Duodenal mucosa (tissue), 2 donors: Measurements from ENCODE around the gene NBEAL2.

Experiments used
- H3K27ac ChIP-seq: one replicate; pipeline ENCODE4 v1.7.0; 2013; ENCODE audit warnings: low read depth, low read length
- H3K27me3 ChIP-seq, 2 donors: one replicate each; pipeline ENCODE4 v1.7.0; 2013; ENCODE audit warnings: low read length in 2 of 2, control low read depth in 1 of 2; ENCODE audit not compliant: insufficient read depth in 2 of 2, control insufficient read depth in 1 of 2
- H3K36me3 ChIP-seq, 2 donors: one replicate each; pipeline ENCODE4 v1.7.0; 2013; ENCODE audit warnings: low read length in 2 of 2, control low read depth in 1 of 2; ENCODE audit not compliant: insufficient read depth in 2 of 2, control insufficient read depth in 1 of 2
- H3K4me1 ChIP-seq, 2 donors: one replicate each; pipeline ENCODE4 v1.7.0; 2013; ENCODE audit warnings: low read length in 2 of 2, control low read depth in 1 of 2; ENCODE audit not compliant: insufficient read depth in 2 of 2, control insufficient read depth in 1 of 2
- H3K4me3 ChIP-seq, 2 donors: one replicate each; pipeline ENCODE4 v1.7.0; 2013; ENCODE audit warnings: low read length in 2 of 2, low read depth in 1 of 2
- H3K9ac ChIP-seq, 2 donors: one replicate each; pipeline ENCODE4 v1.7.0; 2013; ENCODE audit warnings: low read length in 2 of 2, low read depth in 1 of 2
- H3K9me3 ChIP-seq, 2 donors: one replicate each; pipeline ENCODE4 v1.7.0; 2013; ENCODE audit warnings: low read length in 2 of 2, control low read depth in 1 of 2; ENCODE audit not compliant: control insufficient read depth in 1 of 2

Gene NBEAL2

GRCh38 chr3:46943237-46944187, 36.0 kb upstream of the NBEAL2 start:
- Histone ChIP-seq H3K9me3 (no peaks in the 10 kb centered on the region), H3K36me3 (peaks cover 13 to 21% of the 10 kb centered on the region in 2 donors), H3K27ac (peak overlapping the region; percentile 92), H3K4me3 (peak overlapping the region; percentile 8 to 40), H3K9ac (peak overlapping the region; percentile 63 to 75), H3K27me3 (no peaks in the 10 kb centered on the region), H3K4me1 (peaks cover 84 to 89% of the 10 kb centered on the region in 2 donors)

- no peaks in the 10 kb centered on the region for H3K9me3 ChIP-seq
- H3K27me3 ChIP-seq = no peaks in the 10 kb centered on the region
- peak overlapping the region; percentile 83 for H3K27ac ChIP-seq
- H3K9ac ChIP-seq = peak overlapping the region; percentile 63 to 75
- H3K4me3 ChIP-seq = no peak overlapping the region
- H3K36me3 ChIP-seq = peaks cover 13 to 16% of the 10 kb centered on the region in 2 donors
- H3K4me1 ChIP-seq = peaks cover 84 to 89% of the 10 kb centered on the region in 2 donors
These were observed 35.3 kb upstream of the NBEAL2 start for GRCh38 chr3:46944191-46944590.

GRCh38 chr3:46946416-46946815, 33.0 kb upstream of the NBEAL2 start:
- no peaks in the 10 kb centered on the region for H3K36me3 ChIP-seq
- no peak overlapping the region for H3K4me3 ChIP-seq
- H3K27me3 ChIP-seq = no peaks in the 10 kb centered on the region
- H3K4me1 ChIP-seq = peaks cover 88 to 94% of the 10 kb centered on the region in 2 donors
- peak overlapping the region; percentile 68 for H3K27ac ChIP-seq
- H3K9ac ChIP-seq = peak overlapping the region; percentile 20 to 37
- no peaks in the 10 kb centered on the region for H3K9me3 ChIP-seq

GRCh38 chr3:46946856-46947545, 32.5 kb upstream of the NBEAL2 start:
- no peaks in the 10 kb centered on the region for H3K36me3 ChIP-seq
- peak overlapping the region; percentile 37 to 63 for H3K9ac ChIP-seq
- peak overlapping the region; percentile 27 to 38 for H3K4me3 ChIP-seq
- H3K27ac ChIP-seq = peak overlapping the region; percentile 85
- H3K9me3 ChIP-seq = no peaks in the 10 kb centered on the region
- peaks cover 85 to 91% of the 10 kb centered on the region in 2 donors for H3K4me1 ChIP-seq
- H3K27me3 ChIP-seq = no peaks in the 10 kb centered on the region

- Histone ChIP-seq H3K4me3 (peak overlapping the region; percentile 27 to 38), H3K27ac (peak overlapping the region; percentile 85), H3K27me3 (no peaks in the 10 kb centered on the region), H3K4me1 (peaks cover 85 to 91% of the 10 kb centered on the region in 2 donors), H3K9me3 (no peaks in the 10 kb centered on the region), H3K9ac (peak overlapping the region; percentile 37 to 63), H3K36me3 (no peaks in the 10 kb centered on the region)
These were observed 31.9 kb upstream of the NBEAL2 start for GRCh38 chr3:46947546-46947901.

- peak overlapping the region; percentile 27 to 38 for H3K4me3 ChIP-seq
- H3K4me1 ChIP-seq = peaks cover 85 to 91% of the 10 kb centered on the region in 2 donors
- peak overlapping the region; percentile 85 for H3K27ac ChIP-seq
- H3K36me3 ChIP-seq = no peaks in the 10 kb centered on the region
- no peaks in the 10 kb centered on the region for H3K27me3 ChIP-seq
- H3K9ac ChIP-seq = peak overlapping the region; percentile 63
- no peaks in the 10 kb centered on the region for H3K9me3 ChIP-seq
These were observed 31.3 kb upstream of the NBEAL2 start for GRCh38 chr3:46947981-46948791.

- no peaks in the 10 kb centered on the region for H3K27me3 ChIP-seq
- no peaks in the 10 kb centered on the region for H3K9me3 ChIP-seq
- H3K36me3 ChIP-seq = no peaks in the 10 kb centered on the region
- H3K27ac ChIP-seq = peak overlapping the region; percentile 85
- peak overlapping the region; percentile 27 to 38 for H3K4me3 ChIP-seq
- peaks cover 87 to 90% of the 10 kb centered on the region in 2 donors for H3K4me1 ChIP-seq
- peak overlapping the region; percentile 39 to 63 for H3K9ac ChIP-seq
These were observed 30.4 kb upstream of the NBEAL2 start for GRCh38 chr3:46948830-46949671.

GRCh38 chr3:46950177-46950576, 29.3 kb upstream of the NBEAL2 start:
- Histone ChIP-seq H3K9ac (peak overlapping the region in 1 of 2 donors; percentile 34), H3K4me1 (peaks cover 86 to 88% of the 10 kb centered on the region in 2 donors), H3K27me3 (no peaks in the 10 kb centered on the region), H3K36me3 (no peaks in the 10 kb centered on the region), H3K9me3 (no peaks in the 10 kb centered on the region), H3K4me3 (no peak overlapping the region), H3K27ac (no peak overlapping the region)

- Histone ChIP-seq H3K27ac (no peak overlapping the region), H3K9me3 (no peaks in the 10 kb centered on the region), H3K36me3 (no peaks in the 10 kb centered on the region), H3K9ac (no peak overlapping the region), H3K4me3 (no peak overlapping the region), H3K27me3 (no peaks in the 10 kb centered on the region), H3K4me1 (peaks cover 85 to 89% of the 10 kb centered on the region in 2 donors)
These were observed 28.7 kb upstream of the NBEAL2 start for GRCh38 chr3:46950650-46951241.
